ENCODE results near the gene ZMYND19.

DNA sequence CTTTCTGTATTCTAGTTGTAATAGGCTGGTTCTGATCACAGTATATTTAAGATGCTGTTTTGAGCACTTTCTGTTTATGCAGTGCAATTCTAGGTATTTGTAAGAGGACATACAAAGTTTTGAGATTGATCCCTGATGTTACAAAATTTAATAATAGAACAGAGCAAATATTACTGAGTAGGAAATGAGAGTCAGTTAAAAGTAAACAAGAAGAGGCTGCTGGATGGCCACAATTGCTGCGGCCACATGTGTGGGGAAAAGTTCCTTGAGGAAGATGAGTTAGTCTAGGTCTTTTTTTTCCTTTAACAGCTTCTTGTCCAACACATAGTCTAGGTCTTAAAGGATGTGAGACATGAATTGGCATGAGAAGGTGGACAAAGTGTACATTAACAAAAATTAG, 39.8 kb upstream of the ZMYND19 start:
- TF ChIP-seq SP1 (CRISPR knock-in tag; conservative IDR thresholded peaks at IDR 0.05), result no peak
- TF ChIP-seq, protein P1, sequence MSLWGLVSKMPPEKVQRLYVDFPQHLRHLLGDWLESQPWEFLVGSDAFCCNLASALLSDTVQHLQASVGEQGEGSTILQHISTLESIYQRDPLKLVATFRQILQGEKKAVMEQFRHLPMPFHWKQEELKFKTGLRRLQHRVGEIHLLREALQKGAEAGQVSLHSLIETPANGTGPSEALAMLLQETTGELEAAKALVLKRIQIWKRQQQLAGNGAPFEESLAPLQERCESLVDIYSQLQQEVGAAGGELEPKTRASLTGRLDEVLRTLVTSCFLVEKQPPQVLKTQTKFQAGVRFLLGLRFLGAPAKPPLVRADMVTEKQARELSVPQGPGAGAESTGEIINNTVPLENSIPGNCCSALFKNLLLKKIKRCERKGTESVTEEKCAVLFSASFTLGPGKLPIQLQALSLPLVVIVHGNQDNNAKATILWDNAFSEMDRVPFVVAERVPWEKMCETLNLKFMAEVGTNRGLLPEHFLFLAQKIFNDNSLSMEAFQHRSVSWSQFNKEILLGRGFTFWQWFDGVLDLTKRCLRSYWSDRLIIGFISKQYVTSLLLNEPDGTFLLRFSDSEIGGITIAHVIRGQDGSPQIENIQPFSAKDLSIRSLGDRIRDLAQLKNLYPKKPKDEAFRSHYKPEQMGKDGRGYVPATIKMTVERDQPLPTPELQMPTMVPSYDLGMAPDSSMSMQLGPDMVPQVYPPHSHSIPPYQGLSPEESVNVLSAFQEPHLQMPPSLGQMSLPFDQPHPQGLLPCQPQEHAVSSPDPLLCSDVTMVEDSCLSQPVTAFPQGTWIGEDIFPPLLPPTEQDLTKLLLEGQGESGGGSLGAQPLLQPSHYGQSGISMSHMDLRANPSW (CRISPR knock-in tag; conservative IDR thresholded peaks at IDR 0.05; ENCODE audit: low read depth), result no peak
- no peak for TF ChIP-seq ZBTB21 (CRISPR knock-in tag; IDR thresholded peaks at IDR 0.05; ENCODE audit: borderline replicate concordance)
- no peak for TF ChIP-seq RORB (CRISPR knock-in tag; IDR thresholded peaks at IDR 0.05)
